Activated CD8-positive, alpha-beta memory T cell treated with anti-CD3 and anti-CD28 coated beads, Interleukin-2, amount 50 U/mL, for 48 hours (primary cell): ENCODE measurements around the gene ZSCAN5C.
"Not testable (repeated sequence)": the region's sequence is repeated elsewhere in the genome, so short reads cannot be mapped to it uniquely, and the experiment has no call there.

Experiments
- DNase-seq: peaks from one replicate; pipeline ENCODE4 v3.0.0-alpha.2; 2020

ZSCAN5C gene

GRCh38 chr19:56197646-56198045 is 4.4 kb upstream of the ZSCAN5C start, which contains the start of gene ZSCAN5B:
ZSCAN5B (minus strand) TSS chr19:56197783; CDS start chr19:56193052, 4,731 bp downstream.
- not testable (repeated sequence) for DNase-seq

GRCh38 chr19:56199687-56200086 is 2.4 kb upstream of the ZSCAN5C start:
- DNase-seq = no peak

- not testable (repeated sequence) for DNase-seq
These were observed 5.5 kb downstream of the ZSCAN5C start for GRCh38 chr19:56207581-56207980.

GRCh38 chr19:56209091-56209490 is 7.0 kb downstream of the ZSCAN5C start:
- DNase-seq = no peak

- not testable (repeated sequence) for DNase-seq
These were observed 8.0 kb downstream of the ZSCAN5C start for GRCh38 chr19:56210036-56210435.

GRCh38 chr19:56211718-56212117 is 9.6 kb downstream of the ZSCAN5C start:
- DNase-seq = no peak

- DNase-seq = no peak
These were observed 15.2 kb downstream of the ZSCAN5C start for GRCh38 chr19:56217039-56217949.

- DNase-seq = no peak
These were observed 16.9 kb downstream of the ZSCAN5C start for GRCh38 chr19:56218961-56219360.

GRCh38 chr19:56221442-56221841 is 19.4 kb downstream of the ZSCAN5C start:
- not testable (repeated sequence) for DNase-seq

GRCh38 chr19:56221851-56222250 is 19.8 kb downstream of the ZSCAN5C start:
- no peak for DNase-seq

- no peak for DNase-seq
These were observed 20.8 kb downstream of the ZSCAN5C start for GRCh38 chr19:56222901-56223300.

- no peak for DNase-seq
These were observed 21.4 kb downstream of the ZSCAN5C start for GRCh38 chr19:56223481-56223880.

GRCh38 chr19:56245121-56245740 is 43.2 kb downstream of the ZSCAN5C start:
- DNase-seq = no peak

- DNase-seq = not testable (repeated sequence)
These were observed 43.7 kb downstream of the ZSCAN5C start for GRCh38 chr19:56245764-56246163.

GRCh38 chr19:56248736-56249338 is 46.8 kb downstream of the ZSCAN5C start:
- DNase-seq = not testable (repeated sequence)

- peak; percentile 90 for DNase-seq
These were observed 50.8 kb downstream of the ZSCAN5C start for GRCh38 chr19:56252699-56253422.

- no peak for DNase-seq
These were observed 51.7 kb downstream of the ZSCAN5C start for GRCh38 chr19:56253737-56254136.

GRCh38 chr19:56258272-56258671 is 56.2 kb downstream of the ZSCAN5C start:
- no peak for DNase-seq
